ENCODE measurements around the gene SOCS2. TPM values are rescaled to one million over a fixed set of nuclear protein-coding genes. Genes with fewer than 3 reads are reported as not detected.
"Not testable (repeated sequence)": the region's sequence is repeated elsewhere in the genome, so short reads cannot be mapped to it uniquely, and the experiment has no call there.

The SOCS2 gene
- total RNA-seq, 1 donor from 2014 or later, result 28.2 TPM

- intact Hi-C loops (cut with micrococcal nuclease), result no loop called here
- no peak overlapping the region for H3K4me3 Mint-ChIP-seq
- no peaks in the 10 kb centered on the region for H3K9me3 Mint-ChIP-seq
- peaks cover 15% of the 10 kb centered on the region for H3K4me1 Mint-ChIP-seq (ENCODE audit: low read depth)
- no peak overlapping the region for H3K27ac Mint-ChIP-seq
- DNase-seq (ENCODE audit: low spot score), result no peak
- no peaks in the 10 kb centered on the region for H3K27me3 Mint-ChIP-seq (ENCODE audit: insufficient read depth)
- peaks cover 9% of the 10 kb centered on the region for H3K36me3 Mint-ChIP-seq (ENCODE audit: low read depth)
Measured at GRCh38 chr12:93549174-93549573, 23.3 kb upstream of the SOCS2 start.

- no peaks in the 10 kb centered on the region for H3K27me3 Mint-ChIP-seq (ENCODE audit: insufficient read depth)
- H3K4me3 Mint-ChIP-seq, result no peak overlapping the region
- no peaks in the 10 kb centered on the region for H3K9me3 Mint-ChIP-seq
- intact Hi-C loops (cut with micrococcal nuclease), result no loop called here
- no peak for DNase-seq (ENCODE audit: low spot score)
- peaks cover 11% of the 10 kb centered on the region for H3K36me3 Mint-ChIP-seq (ENCODE audit: low read depth)
- no peak overlapping the region for H3K27ac Mint-ChIP-seq
- H3K4me1 Mint-ChIP-seq (ENCODE audit: low read depth), result peaks cover 3% of the 10 kb centered on the region
Measured at GRCh38 chr12:93550748-93551611, 21.5 kb upstream of the SOCS2 start.

GRCh38 chr12:93552427-93552826 lies 20.0 kb upstream of the SOCS2 start:
- Mint-ChIP-seq H3K9me3 (no peaks in the 10 kb centered on the region), H3K27me3 (ENCODE audit: insufficient read depth) (no peaks in the 10 kb centered on the region), H3K4me1 (ENCODE audit: low read depth) (no peaks in the 10 kb centered on the region), H3K36me3 (ENCODE audit: low read depth) (peaks cover 14% of the 10 kb centered on the region), H3K4me3 (no peak overlapping the region), H3K27ac (no peak overlapping the region)
- intact Hi-C loops (cut with micrococcal nuclease), result no loop called here
- no peak for DNase-seq (ENCODE audit: low spot score)

- H3K27ac Mint-ChIP-seq; H3K27me3 Mint-ChIP-seq (ENCODE audit: insufficient read depth); DNase-seq (ENCODE audit: low spot score); H3K4me1 Mint-ChIP-seq (ENCODE audit: low read depth); H3K4me3 Mint-ChIP-seq; intact Hi-C loops (cut with micrococcal nuclease): not testable (repeated sequence)
- Mint-ChIP-seq H3K9me3 (peaks cover 33% of the 10 kb centered on the region), H3K36me3 (ENCODE audit: low read depth) (peaks cover 49% of the 10 kb centered on the region)
Measured at GRCh38 chr12:93557879-93558278, 14.6 kb upstream of the SOCS2 start.

- H3K4me1 Mint-ChIP-seq (ENCODE audit: low read depth); H3K4me3 Mint-ChIP-seq; DNase-seq (ENCODE audit: low spot score); H3K27ac Mint-ChIP-seq; intact Hi-C loops (cut with micrococcal nuclease); H3K27me3 Mint-ChIP-seq (ENCODE audit: insufficient read depth): not testable (repeated sequence)
- peaks cover 33% of the 10 kb centered on the region for H3K9me3 Mint-ChIP-seq
- H3K36me3 Mint-ChIP-seq (ENCODE audit: low read depth), result peaks cover 47% of the 10 kb centered on the region
Measured at GRCh38 chr12:93558685-93559084, 13.8 kb upstream of the SOCS2 start.

- Mint-ChIP-seq H3K27me3 (ENCODE audit: insufficient read depth) (no peaks in the 10 kb centered on the region), H3K27ac (no peak overlapping the region), H3K4me1 (ENCODE audit: low read depth) (peaks cover 18% of the 10 kb centered on the region), H3K36me3 (ENCODE audit: low read depth) (peaks cover 40% of the 10 kb centered on the region), H3K4me3 (no peak overlapping the region), H3K9me3 (peaks cover 19% of the 10 kb centered on the region)
- no peak for DNase-seq (ENCODE audit: low spot score)
- intact Hi-C loops (cut with micrococcal nuclease), result no loop called here
Measured at GRCh38 chr12:93563807-93564538, 8.5 kb upstream of the SOCS2 start.

- no peak for DNase-seq (ENCODE audit: low spot score)
- H3K36me3 Mint-ChIP-seq (ENCODE audit: low read depth), result peaks cover 26% of the 10 kb centered on the region
- intact Hi-C loops (cut with micrococcal nuclease), result no loop called here
- peaks cover 6% of the 10 kb centered on the region for H3K9me3 Mint-ChIP-seq
- no peaks in the 10 kb centered on the region for H3K27me3 Mint-ChIP-seq (ENCODE audit: insufficient read depth)
- peaks cover 17% of the 10 kb centered on the region for H3K4me1 Mint-ChIP-seq (ENCODE audit: low read depth)
- no peak overlapping the region for H3K27ac Mint-ChIP-seq
- no peak overlapping the region for H3K4me3 Mint-ChIP-seq
Measured at GRCh38 chr12:93565760-93566159, 6.7 kb upstream of the SOCS2 start.

GRCh38 chr12:93567174-93567573 lies 5.3 kb upstream of the SOCS2 start:
- Mint-ChIP-seq H3K4me3 (no peak overlapping the region), H3K9me3 (no peaks in the 10 kb centered on the region), H3K36me3 (ENCODE audit: low read depth) (peaks cover 14% of the 10 kb centered on the region), H3K27me3 (ENCODE audit: insufficient read depth) (peaks cover under 1% of the 10 kb centered on the region), H3K4me1 (ENCODE audit: low read depth) (peaks cover 19% of the 10 kb centered on the region), H3K27ac (no peak overlapping the region)
- DNase-seq (ENCODE audit: low spot score), result no peak
- intact Hi-C loops (cut with micrococcal nuclease), result no loop called here

GRCh38 chr12:93568091-93568490 lies 4.4 kb upstream of the SOCS2 start:
- DNase-seq (ENCODE audit: low spot score), result no peak
- Mint-ChIP-seq H3K27me3 (ENCODE audit: insufficient read depth) (peaks cover 8% of the 10 kb centered on the region), H3K9me3 (no peaks in the 10 kb centered on the region), H3K27ac (peak overlapping the region; percentile 3), H3K4me3 (peak overlapping the region; percentile 9), H3K4me1 (ENCODE audit: low read depth) (peaks cover 28% of the 10 kb centered on the region), H3K36me3 (ENCODE audit: low read depth) (peaks cover 17% of the 10 kb centered on the region)
- intact Hi-C loops (cut with micrococcal nuclease), result no loop called here

- H3K27ac Mint-ChIP-seq, result peak overlapping the region; percentile 65
Measured at GRCh38 chr12:93569301-93569655, 3.2 kb upstream of the SOCS2 start.

GRCh38 chr12:93569656-93570551 lies 2.6 kb upstream of the SOCS2 start:
- intact Hi-C loops (cut with micrococcal nuclease), result loop anchor here (1.0 to 5.0 kb wide), 15 partner anchors 67 to 1432 kb away; partner anchors contain the start of genes CRADD, EEA1, MRPL42 and NDUFA12
- Mint-ChIP-seq H3K9me3 (no peaks in the 10 kb centered on the region), H3K27ac (peak overlapping the region; percentile 77), H3K36me3 (ENCODE audit: low read depth) (peaks cover 25% of the 10 kb centered on the region), H3K4me1 (ENCODE audit: low read depth) (peaks cover 42% of the 10 kb centered on the region), H3K4me3 (peak overlapping the region; percentile 88), H3K27me3 (ENCODE audit: insufficient read depth) (peaks cover 15% of the 10 kb centered on the region)
- peak; percentile 68 for DNase-seq (ENCODE audit: low spot score)

More at GRCh38 chr12:93569301-93569655, 3.2 kb upstream of the SOCS2 start:
- Mint-ChIP-seq H3K27me3 (ENCODE audit: insufficient read depth) (peaks cover 14% of the 10 kb centered on the region), H3K36me3 (ENCODE audit: low read depth) (peaks cover 23% of the 10 kb centered on the region), H3K4me1 (ENCODE audit: low read depth) (peaks cover 37% of the 10 kb centered on the region), H3K9me3 (no peaks in the 10 kb centered on the region), H3K4me3 (peak overlapping the region; percentile 88)
- intact Hi-C loops (cut with micrococcal nuclease), result loop anchor here (1.0 kb wide), 3 partner anchors 198 to 533 kb away; no protein-coding TSS in a partner anchor
- DNase-seq (ENCODE audit: low spot score), result no peak

GRCh38 chr12:93570552-93571364 lies 1.7 kb upstream of the SOCS2 start:
- Mint-ChIP-seq H3K27me3 (ENCODE audit: insufficient read depth) (peaks cover 16% of the 10 kb centered on the region), H3K4me1 (ENCODE audit: low read depth) (peaks cover 48% of the 10 kb centered on the region), H3K9me3 (no peaks in the 10 kb centered on the region), H3K36me3 (ENCODE audit: low read depth) (peaks cover 33% of the 10 kb centered on the region), H3K27ac (peak overlapping the region; percentile 89), H3K4me3 (peak overlapping the region; percentile 88)
- peak; percentile 89 for DNase-seq (ENCODE audit: low spot score)
- intact Hi-C loops (cut with micrococcal nuclease), result loop anchor here (1.0 to 5.0 kb wide), 14 partner anchors 21 to 1432 kb away; partner anchors contain the start of genes CRADD, EEA1, MRPL42 and NDUFA12

Data from activated T-helper 1 cell treated with anti-CD3 and anti-CD28 coated beads, Interleukin-12 subunit alpha, Interleukin-12 subunit beta, Interleukin-2, Interleukin-4 antibody, amounts not matched to agents 30 ng/mL and 10 ng/mL and 1 ng/mL, durations not matched to agents 14 hours and 24 hours and 36 hours (primary cell).